Erythroblast (primary cell): Measurements from ENCODE around the gene ATP1A2.

ENCODE experiments used
- GATA1 ChIP-seq: IDR thresholded peaks from 2 replicates; pipeline ENCODE4 v1.6.1; 2011; ENCODE audit warnings: low read depth, mild to moderate bottlenecking, control low read depth, low read length, moderate library complexity
- POLR2A ChIP-seq: IDR thresholded peaks from 2 replicates; pipeline ENCODE4 v1.6.1; 2011; ENCODE audit warnings: mild to moderate bottlenecking, low read length

DNA sequence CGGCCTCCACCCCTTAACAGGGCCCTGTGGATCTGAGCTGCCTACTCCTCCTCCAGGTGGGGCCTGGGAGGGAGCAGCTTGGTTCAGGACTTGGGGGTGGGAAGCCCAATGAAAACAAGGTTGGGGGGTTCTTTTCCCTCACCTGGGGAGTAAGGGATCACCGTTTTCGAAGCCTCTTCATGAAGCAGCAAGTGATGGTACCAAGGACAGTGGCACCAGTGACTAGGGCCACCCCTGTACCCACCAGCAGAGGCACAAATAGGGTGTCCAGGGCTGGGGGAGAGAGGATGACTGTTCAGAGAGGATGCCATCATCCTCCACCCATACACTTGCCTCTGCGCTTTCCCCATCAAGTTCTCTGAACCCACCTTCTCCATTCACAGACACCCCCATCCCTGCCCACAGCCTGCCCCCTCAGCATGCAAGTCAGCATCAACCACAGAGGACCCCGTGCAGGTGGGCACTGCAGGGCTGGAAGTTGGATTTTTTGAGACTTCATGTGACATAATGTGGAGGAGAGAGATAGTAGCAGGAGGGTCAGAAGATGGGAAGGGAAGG is 23.8 kb upstream of the ATP1A2 start:
- TF ChIP-seq POLR2A, result no peak
- no peak for TF ChIP-seq GATA1
